ENCODE data around the gene CPNE2.

DNA sequence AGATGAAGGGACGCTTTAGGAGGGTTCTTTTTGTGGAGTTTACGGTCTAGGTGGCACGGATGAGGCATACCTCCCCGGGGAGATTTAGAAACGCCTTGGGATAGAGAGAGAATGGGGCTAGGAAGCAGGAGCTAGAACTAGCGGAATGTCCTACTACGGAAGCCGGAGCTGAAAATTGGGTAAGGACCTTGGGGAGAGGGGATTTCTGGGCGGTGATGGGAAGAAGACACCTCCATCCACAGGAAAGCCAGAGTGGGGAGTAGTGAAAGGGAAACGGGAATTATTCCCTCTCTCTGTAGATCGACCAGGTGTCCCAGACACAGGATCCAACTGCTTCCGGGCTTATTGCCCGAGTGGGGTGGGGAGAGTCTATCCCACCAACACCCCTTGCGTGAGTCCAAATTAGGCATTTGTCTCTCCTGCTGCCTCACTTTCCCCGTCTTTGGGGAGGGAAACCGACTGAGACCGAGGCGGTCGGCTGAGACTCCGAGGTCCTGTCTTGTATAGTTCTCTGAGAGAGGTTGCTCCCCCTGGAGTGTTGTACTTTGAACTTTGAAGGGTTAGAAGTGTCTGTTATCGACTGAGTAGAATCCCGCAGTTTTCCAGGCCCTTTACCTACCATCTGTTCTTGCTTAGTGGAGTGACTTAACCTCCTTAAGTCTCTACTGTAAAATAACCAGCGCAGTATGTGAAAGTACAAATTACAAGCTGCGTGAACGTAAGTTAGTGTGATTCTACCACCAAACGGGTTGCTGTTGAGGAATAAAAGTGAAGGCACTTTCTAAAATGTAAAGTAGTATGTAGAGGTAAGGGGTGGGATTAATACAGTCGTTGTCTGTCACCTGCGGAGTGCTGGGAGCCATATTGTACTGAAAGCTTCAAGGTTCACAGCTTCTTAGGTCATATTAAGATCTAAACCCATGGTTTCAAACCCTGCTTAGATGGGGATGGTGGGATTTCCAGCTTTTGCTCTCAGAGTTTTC, 94.8 kb downstream of the CPNE2 start:
- TF ChIP-seq, protein P1, sequence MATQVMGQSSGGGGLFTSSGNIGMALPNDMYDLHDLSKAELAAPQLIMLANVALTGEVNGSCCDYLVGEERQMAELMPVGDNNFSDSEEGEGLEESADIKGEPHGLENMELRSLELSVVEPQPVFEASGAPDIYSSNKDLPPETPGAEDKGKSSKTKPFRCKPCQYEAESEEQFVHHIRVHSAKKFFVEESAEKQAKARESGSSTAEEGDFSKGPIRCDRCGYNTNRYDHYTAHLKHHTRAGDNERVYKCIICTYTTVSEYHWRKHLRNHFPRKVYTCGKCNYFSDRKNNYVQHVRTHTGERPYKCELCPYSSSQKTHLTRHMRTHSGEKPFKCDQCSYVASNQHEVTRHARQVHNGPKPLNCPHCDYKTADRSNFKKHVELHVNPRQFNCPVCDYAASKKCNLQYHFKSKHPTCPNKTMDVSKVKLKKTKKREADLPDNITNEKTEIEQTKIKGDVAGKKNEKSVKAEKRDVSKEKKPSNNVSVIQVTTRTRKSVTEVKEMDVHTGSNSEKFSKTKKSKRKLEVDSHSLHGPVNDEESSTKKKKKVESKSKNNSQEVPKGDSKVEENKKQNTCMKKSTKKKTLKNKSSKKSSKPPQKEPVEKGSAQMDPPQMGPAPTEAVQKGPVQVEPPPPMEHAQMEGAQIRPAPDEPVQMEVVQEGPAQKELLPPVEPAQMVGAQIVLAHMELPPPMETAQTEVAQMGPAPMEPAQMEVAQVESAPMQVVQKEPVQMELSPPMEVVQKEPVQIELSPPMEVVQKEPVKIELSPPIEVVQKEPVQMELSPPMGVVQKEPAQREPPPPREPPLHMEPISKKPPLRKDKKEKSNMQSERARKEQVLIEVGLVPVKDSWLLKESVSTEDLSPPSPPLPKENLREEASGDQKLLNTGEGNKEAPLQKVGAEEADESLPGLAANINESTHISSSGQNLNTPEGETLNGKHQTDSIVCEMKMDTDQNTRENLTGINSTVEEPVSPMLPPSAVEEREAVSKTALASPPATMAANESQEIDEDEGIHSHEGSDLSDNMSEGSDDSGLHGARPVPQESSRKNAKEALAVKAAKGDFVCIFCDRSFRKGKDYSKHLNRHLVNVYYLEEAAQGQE (IDR thresholded peaks at IDR 0.05; ENCODE audit: insufficient read depth in 1 of 2, low read depth in 2 of 2, low read length in 2 of 2) = no peak
- no peak for TF ChIP-seq POLR2AphosphoS5 (IDR thresholded peaks at IDR 0.05; ENCODE audit: low read depth, low read length)
- TF ChIP-seq FOXP2 (optimal IDR thresholded peaks at IDR 0.05; ENCODE audit: borderline replicate concordance, extremely low read depth, extremely low read length, insufficient read depth) = no peak
- TF ChIP-seq TAF1 (IDR thresholded peaks at IDR 0.05; ENCODE audit: borderline replicate concordance, insufficient read depth, low read length) = no peak

Data from PFSK-1 (cell line).